HG02885 (cell line): Measurements from ENCODE around the gene CDO1.
A peak's percentile ranks its signal among the peaks of the same experiment; 100 is the strongest.
"Not testable (repeated sequence)": the region's sequence is repeated elsewhere in the genome, so short reads cannot be mapped to it uniquely, and the experiment has no call there.

Experiments
- ATAC-seq: cut with Tn5 transposase; IDR thresholded peaks from one replicate; pipeline ENCODE4 v1.9.1; 2021; ENCODE audit warnings: mild to moderate bottlenecking; ENCODE audit not compliant: unreplicated experiment, poor library complexity

The CDO1 gene

GRCh38 chr5:115831163-115831768 is 14.8 kb upstream of the CDO1 start:
- ATAC-seq: peak; percentile 86

GRCh38 chr5:115829913-115830312 is 13.5 kb upstream of the CDO1 start:
- ATAC-seq: no peak

- ATAC-seq: no peak
Observed at GRCh38 chr5:115825948-115826347, 9.5 kb upstream of the CDO1 start.

DNA sequence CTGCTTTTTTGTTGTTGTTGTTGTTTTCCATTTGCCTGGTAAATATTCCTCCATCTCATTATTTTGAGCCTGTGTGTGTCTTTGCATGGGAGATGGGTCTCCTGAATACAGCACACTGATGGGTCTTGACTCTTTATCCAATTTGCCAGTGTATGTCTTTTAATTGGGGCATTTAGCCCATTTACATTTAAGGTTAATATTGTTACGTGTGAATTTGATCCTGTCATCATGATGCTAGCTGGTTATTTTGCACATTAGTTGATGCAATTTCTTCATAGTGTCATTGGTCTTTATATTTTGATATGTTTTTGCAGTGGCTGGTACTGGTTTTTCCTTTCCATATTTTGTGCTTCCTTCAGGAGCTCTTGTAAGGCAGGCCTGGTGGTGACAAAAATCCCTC is 8.5 kb upstream of the CDO1 start:
- not testable (repeated sequence) for ATAC-seq

DNA sequence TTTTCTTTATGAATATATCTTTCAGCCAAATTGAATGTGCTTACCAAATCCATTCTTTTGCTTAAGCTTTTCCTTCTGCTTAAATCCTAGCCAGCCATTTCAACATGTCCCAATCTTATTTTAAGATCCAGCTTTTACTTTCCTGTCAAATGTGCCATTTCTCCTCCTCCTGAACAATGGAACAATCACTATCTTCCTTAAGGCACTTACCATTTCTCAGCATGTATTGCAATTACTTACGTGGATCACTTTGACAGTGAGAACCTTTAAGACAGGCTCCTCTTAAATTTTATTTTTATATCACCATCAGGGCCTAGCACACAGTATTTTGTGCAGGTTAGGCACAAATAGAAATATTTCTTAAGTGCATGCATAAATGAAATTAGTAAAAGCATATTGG is 4.4 kb upstream of the CDO1 start:
- no peak for ATAC-seq

- no peak for ATAC-seq
Observed at GRCh38 chr5:115818821-115819220, 2.4 kb upstream of the CDO1 start.

DNA sequence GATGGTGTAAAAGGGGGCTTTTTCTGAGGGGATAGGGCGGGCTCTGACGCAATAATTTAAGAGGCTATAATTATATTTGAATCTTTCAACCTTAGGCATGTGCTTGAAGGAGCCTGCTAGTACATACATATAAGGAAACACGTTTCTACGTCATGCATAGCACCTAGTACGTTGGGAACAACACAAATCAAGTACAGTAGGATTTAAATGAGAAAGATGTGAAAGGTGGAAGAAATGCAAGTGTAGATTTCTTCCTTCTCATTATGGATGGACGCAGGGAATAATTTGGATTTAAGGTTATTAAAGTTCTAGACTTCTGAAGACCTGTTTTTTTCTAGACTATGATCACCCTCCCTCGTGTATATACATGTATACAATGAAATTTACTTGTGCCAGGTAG is 927 bp upstream of the CDO1 start:
- no peak for ATAC-seq

DNA sequence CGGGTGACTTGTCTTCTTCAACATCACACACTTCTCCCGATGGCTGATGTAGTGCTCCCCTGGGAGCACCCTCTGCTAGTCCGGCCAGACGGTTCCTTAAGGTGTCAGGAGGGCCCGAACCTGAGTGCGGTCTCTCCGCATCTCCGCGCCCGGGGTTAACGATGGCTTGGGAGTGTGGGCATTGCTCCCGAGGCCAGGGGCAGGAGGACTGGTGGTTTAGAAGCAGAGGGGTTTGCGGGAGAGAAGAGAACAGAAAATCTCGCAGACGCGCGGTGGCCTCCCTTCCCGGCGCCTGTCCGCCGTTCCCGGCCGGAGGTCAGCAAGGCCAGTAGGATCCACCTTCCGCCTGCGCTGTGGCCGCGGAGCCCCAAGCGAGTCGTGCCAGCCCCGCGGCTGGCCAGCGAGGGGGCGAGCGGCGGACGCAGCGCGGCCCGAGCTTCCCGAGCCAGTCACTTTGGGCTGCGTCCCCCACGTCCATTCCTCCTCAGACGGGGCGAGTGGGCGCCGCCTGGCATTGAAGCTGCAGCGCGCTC is 700 bp downstream of the CDO1 start:
- peak; percentile 13 for ATAC-seq

GRCh38 chr5:115815006-115815692 is 1.3 kb downstream of the CDO1 start:
- no peak for ATAC-seq

GRCh38 chr5:115813719-115814118 is 2.7 kb downstream of the CDO1 start:
- ATAC-seq: no peak

DNA sequence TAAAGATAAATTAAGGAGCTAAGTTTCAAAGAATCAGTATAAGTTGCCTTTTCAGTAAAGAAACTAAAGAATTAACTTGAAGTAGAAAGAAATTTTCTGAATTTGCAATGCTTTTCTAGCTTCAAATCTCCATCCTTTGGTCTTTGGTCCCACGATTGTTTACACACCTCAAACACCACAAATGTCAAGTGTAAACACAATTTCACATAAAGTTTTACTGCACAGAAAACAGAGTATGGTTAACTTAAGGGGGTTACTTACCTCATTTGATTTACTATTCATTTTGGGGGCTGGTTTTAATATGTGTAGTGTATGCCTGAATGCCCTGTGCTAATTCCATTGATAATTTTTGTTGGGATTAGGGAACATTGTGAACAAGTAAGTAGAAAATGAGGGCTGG is 4.1 kb downstream of the CDO1 start:
- no peak for ATAC-seq

- ATAC-seq: no peak
Observed at GRCh38 chr5:115811406-115811805, 5.1 kb downstream of the CDO1 start.

DNA sequence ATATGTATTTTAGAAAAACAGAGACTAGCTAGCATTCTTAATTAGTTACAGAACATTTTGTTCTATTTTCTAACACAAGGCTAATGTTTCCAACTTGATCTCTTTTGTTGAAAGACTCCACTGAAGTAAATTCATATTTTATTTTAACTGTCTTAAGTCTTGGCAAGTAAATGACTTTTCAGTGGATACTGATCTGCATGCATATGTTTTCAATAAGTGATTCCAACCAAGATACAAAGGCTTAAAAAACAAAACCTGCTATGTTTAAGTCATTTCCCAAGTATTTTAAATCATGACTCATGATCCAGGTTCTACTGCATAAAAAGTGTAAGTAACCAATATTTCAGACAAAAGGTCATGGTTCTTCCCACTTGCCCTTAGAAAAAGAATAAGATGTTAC is 5.7 kb downstream of the CDO1 start:
- ATAC-seq: no peak

GRCh38 chr5:115809946-115810345 is 6.5 kb downstream of the CDO1 start:
- ATAC-seq: no peak

DNA sequence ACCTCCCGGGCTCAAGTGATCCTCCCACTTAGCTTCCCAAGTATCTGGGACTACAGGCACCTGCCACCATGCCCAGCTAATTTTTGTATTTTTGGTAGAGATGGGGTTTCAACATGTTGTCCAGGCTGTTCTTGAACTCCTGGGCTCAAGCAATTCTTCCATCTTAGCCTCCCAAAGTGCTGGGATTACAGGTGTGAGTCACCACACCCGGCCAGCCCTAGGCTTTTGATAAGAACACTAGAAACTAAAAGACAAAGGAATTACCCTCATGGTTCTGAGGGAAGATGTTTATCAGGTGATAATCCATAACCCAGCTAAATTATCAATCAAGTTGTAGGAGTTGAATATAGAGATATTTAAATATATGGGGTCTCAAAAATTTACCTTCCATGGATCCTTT is 8.4 kb downstream of the CDO1 start:
- ATAC-seq: not testable (repeated sequence)

- ATAC-seq: no peak
Observed at GRCh38 chr5:115807654-115808052, 8.8 kb downstream of the CDO1 start.

- ATAC-seq: no peak
Observed at GRCh38 chr5:115806986-115807653, 9.3 kb downstream of the CDO1 start.

DNA sequence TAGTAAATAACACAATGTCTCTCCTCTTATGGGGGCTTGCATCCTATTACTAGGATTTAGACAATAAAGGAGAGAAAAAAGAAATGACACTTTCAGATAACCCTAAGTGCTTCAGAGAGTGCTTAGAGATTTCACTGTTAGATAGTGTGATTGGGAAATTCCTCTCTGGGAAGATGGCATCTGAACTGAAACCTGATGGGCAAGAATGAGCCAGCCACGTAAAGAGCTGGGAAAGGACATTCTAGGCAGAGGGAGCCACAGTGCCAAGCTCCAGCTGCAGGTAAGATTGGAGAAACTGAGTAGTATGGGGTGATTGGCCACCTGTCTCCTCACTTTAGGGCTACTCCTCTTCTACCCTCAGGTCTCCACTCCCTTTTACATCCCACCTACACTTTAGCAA is 14.5 kb downstream of the CDO1 start:
- no peak for ATAC-seq

GRCh38 chr5:115801152-115801551 is 15.3 kb downstream of the CDO1 start:
- no peak for ATAC-seq

- ATAC-seq: no peak
Observed at GRCh38 chr5:115800108-115800507, 16.4 kb downstream of the CDO1 start.

- no peak for ATAC-seq
Observed at GRCh38 chr5:115798252-115798651, 18.2 kb downstream of the CDO1 start.
